ENCODE data around the gene RNF40. TPM values are rescaled to one million over a fixed set of nuclear protein-coding genes. Genes with fewer than 3 reads are reported as not detected.
"Not testable (repeated sequence)": the region's sequence is repeated elsewhere in the genome, so short reads cannot be mapped to it uniquely, and the experiment has no call there.

Gene RNF40
- total RNA-seq, 1 donor, result 73.5 TPM

- no peak for TF ChIP-seq CTCF (IDR thresholded peaks at IDR 0.05; ENCODE audit: insufficient read depth, low read length)
- no peak overlapping the region for H3K4me3 ChIP-seq (ENCODE audit: low read depth, low read length)
- DNase-seq (ENCODE audit: low read depth), result no peak
Measured at GRCh38 chr16:30802936-30803335, 40.8 kb downstream of the RNF40 start.

GRCh38 chr16:30805056-30805369 is 42.9 kb downstream of the RNF40 start:
- H3K4me3 ChIP-seq (ENCODE audit: low read depth, low read length), result peak overlapping the region; percentile 84

GRCh38 chr16:30805370-30806169 is 43.4 kb downstream of the RNF40 start:
- peak overlapping the region; percentile 84 for H3K4me3 ChIP-seq (ENCODE audit: low read depth, low read length)
- DNase-seq (ENCODE audit: low read depth), result peak; percentile 80
- no peak for TF ChIP-seq CTCF (IDR thresholded peaks at IDR 0.05; ENCODE audit: insufficient read depth, low read length)

More at GRCh38 chr16:30805056-30805369, 42.9 kb downstream of the RNF40 start:
- no peak for DNase-seq (ENCODE audit: low read depth)
- TF ChIP-seq CTCF (IDR thresholded peaks at IDR 0.05; ENCODE audit: insufficient read depth, low read length), result no peak

- no peak for DNase-seq (ENCODE audit: low read depth)
- TF ChIP-seq CTCF (IDR thresholded peaks at IDR 0.05; ENCODE audit: insufficient read depth, low read length), result no peak
- H3K4me3 ChIP-seq (ENCODE audit: low read depth, low read length), result no peak overlapping the region
Measured at GRCh38 chr16:30808146-30808545, 46.0 kb downstream of the RNF40 start.

- H3K4me3 ChIP-seq (ENCODE audit: low read depth, low read length); DNase-seq (ENCODE audit: low read depth): not testable (repeated sequence)
Measured at GRCh38 chr16:30808890-30809426, 46.8 kb downstream of the RNF40 start.

GRCh38 chr16:30809675-30810074 is 47.6 kb downstream of the RNF40 start:
- DNase-seq (ENCODE audit: low read depth); H3K4me3 ChIP-seq (ENCODE audit: low read depth, low read length): not testable (repeated sequence)

- TF ChIP-seq CTCF (IDR thresholded peaks at IDR 0.05; ENCODE audit: insufficient read depth, low read length), result no peak
- H3K4me3 ChIP-seq (ENCODE audit: low read depth, low read length), result peak overlapping the region; percentile 74
- no peak for DNase-seq (ENCODE audit: low read depth)
Measured at GRCh38 chr16:30813821-30814189, 51.7 kb downstream of the RNF40 start.

- TF ChIP-seq CTCF (IDR thresholded peaks at IDR 0.05; ENCODE audit: insufficient read depth, low read length), result no peak
- no peak for DNase-seq (ENCODE audit: low read depth)
- no peak overlapping the region for H3K4me3 ChIP-seq (ENCODE audit: low read depth, low read length)
Measured at GRCh38 chr16:30816769-30817168, 54.6 kb downstream of the RNF40 start.

Measured in fibroblast of the aortic adventitia (primary cell).